ENCODE data around the gene CAVIN1.

- TF ChIP-seq CTCF (IDR thresholded peaks at IDR 0.05) (no peak), POLR2A (IDR thresholded peaks at IDR 0.05) (no peak)
Measured at GRCh38 chr17:42410319-42410685, 12.8 kb downstream of the CAVIN1 start.

All from Peyer's patch (tissue), 4 donors.